ENCODE data around the gene JOSD1. TPM values are rescaled to one million over a fixed set of nuclear protein-coding genes. Genes with fewer than 3 reads are reported as not detected.
A peak's percentile ranks its signal among the peaks of the same experiment; 100 is the strongest.
"Not testable (repeated sequence)": the region's sequence is repeated elsewhere in the genome, so short reads cannot be mapped to it uniquely, and the experiment has no call there.

JOSD1 gene
- total and polyA plus RNA-seq, 5 donors from 2014 or later, result 8.7 to 205 (median 11.1) TPM

DNA sequence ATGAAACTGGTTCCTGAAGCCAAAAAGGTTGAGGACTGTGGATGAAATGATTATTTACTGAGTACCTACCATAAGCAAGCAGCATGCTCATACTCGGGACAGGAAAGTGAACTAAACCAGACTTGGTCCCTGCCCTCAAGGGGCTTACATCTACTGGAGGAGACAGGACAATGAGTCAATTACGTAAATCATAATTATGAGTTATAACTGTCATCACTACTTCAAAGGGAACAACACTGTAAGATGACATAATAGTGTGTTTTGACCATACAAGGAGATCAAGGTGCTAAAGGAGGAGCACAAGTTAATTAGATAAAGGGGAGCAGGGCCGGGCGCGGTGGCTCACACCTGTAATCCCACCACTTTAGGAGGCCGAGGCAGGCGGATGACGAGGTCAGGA lies 47.0 kb downstream of the JOSD1 start:
- Mint-ChIP-seq H3K27ac (no peak overlapping the region), H3K4me3 (peak overlapping the region; percentile 17 to 74 (median 44)), H3K9me3 (no peaks in the 10 kb centered on the region), H3K27me3 (peaks cover 4% of the 10 kb centered on the region), H3K36me3 (no peaks in the 10 kb centered on the region), H3K4me1 (peaks cover 7 to 31% (median 17%) of the 10 kb centered on the region in 4 donors)
- Histone ChIP-seq H3K9me3 (ENCODE audit: control insufficient read depth in 2 of 2, low read length in 2 of 2) (no peaks in the 10 kb centered on the region), H3K27ac (ENCODE audit: insufficient read depth, low read length, poor library complexity, severe bottlenecking) (no peak overlapping the region), H3K36me3 (ENCODE audit: control insufficient read depth, insufficient read depth, low read length) (no peaks in the 10 kb centered on the region), H3K4me3 (ENCODE audit: low read depth, low read length) (no peak overlapping the region), H3K4me1 (ENCODE audit: control insufficient read depth, insufficient read depth, low read length, poor library complexity, severe bottlenecking) (peaks cover 21% of the 10 kb centered on the region), H3K27me3 (ENCODE audit: control insufficient read depth, insufficient read depth, low read length) (no peaks in the 10 kb centered on the region)
- DNase-seq, result no peak
- ATAC-seq (ENCODE audit: low read depth in 2 of 2), result no peak

DNA sequence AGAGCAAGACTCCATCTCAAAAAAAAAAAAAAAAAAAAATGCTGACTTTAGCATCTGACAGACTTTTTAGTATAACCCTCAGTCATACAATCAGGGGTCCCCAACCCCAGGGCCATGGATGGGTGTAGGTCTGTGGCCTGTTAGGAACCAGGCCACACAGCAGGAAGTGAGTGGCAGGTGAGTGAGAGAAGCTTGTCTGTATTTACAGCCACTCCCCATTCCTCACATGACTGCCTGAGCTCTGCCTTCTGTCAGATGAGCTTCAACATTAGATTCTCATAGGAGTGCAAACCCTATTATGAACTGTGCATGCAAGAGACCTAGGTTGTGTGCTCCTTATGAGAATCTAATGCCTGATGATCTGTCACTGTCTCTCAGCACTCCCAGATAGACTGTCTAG lies 47.9 kb downstream of the JOSD1 start:
- peaks cover 17% of the 10 kb centered on the region for H3K4me1 ChIP-seq (ENCODE audit: control insufficient read depth, insufficient read depth, low read length, poor library complexity, severe bottlenecking)
- H3K4me3 Mint-ChIP-seq, result no peak overlapping the region
- DNase-seq, result peak in 1 of 3 donors; percentile 58
- no peaks in the 10 kb centered on the region for H3K9me3 ChIP-seq (ENCODE audit: control insufficient read depth in 2 of 2, low read length in 2 of 2)
- H3K4me1 Mint-ChIP-seq, result peaks cover 5 to 23% (median 15%) of the 10 kb centered on the region in 4 donors
- H3K27me3 ChIP-seq (ENCODE audit: control insufficient read depth, insufficient read depth, low read length), result no peaks in the 10 kb centered on the region
- H3K27me3 Mint-ChIP-seq, result peaks cover 4% of the 10 kb centered on the region
- H3K4me3 ChIP-seq (ENCODE audit: low read depth, low read length), result no peak overlapping the region
- ATAC-seq (ENCODE audit: low read depth in 2 of 2), result no peak
- no peak overlapping the region for H3K27ac Mint-ChIP-seq
- no peaks in the 10 kb centered on the region for H3K9me3 Mint-ChIP-seq
- H3K27ac ChIP-seq (ENCODE audit: insufficient read depth, low read length, poor library complexity, severe bottlenecking), result no peak overlapping the region
- no peaks in the 10 kb centered on the region for H3K36me3 ChIP-seq (ENCODE audit: control insufficient read depth, insufficient read depth, low read length)
- H3K36me3 Mint-ChIP-seq, result no peaks in the 10 kb centered on the region

DNA sequence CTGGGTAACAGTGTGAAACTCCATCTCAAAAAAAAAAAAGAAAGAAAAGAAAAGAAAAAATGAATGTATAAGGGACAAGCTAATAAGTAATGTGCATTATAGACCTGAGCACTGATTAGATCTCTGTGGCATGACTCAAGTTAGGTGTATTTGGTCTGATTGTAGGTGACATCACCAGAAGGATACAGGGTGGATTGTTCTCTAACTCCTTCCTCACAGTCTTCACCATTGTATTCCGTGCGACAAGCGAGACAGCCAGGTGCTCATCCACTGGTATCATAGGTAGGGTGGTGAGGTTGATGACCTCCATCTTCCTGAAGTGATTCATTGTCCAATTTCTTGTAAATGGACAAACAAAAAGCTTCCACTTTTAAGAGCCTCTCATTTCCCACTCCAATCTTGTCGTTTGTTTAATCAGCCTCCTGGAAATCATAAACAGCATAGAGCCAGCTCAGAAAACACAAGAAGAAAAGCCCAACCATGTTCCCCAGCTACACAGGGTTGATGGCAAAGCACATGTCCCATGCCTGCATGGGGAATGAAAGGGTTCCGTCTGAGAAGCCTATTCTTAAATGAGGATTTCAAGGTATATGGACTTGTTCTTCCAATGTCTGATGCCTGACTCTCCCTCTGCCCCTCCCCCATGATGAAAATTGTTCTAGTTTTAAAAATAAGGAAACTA lies 50.8 kb downstream of the JOSD1 start:
- no peak overlapping the region for H3K4me3 ChIP-seq (ENCODE audit: low read depth, low read length)
- H3K27ac ChIP-seq (ENCODE audit: insufficient read depth, low read length, poor library complexity, severe bottlenecking), result no peak overlapping the region
- H3K36me3 ChIP-seq (ENCODE audit: control insufficient read depth, insufficient read depth, low read length), result no peaks in the 10 kb centered on the region
- ATAC-seq (ENCODE audit: low read depth in 2 of 2) (no peak), DNase-seq (no peak)
- H3K9me3 ChIP-seq (ENCODE audit: control insufficient read depth in 2 of 2, low read length in 2 of 2), result no peaks in the 10 kb centered on the region
- Mint-ChIP-seq H3K36me3 (no peaks in the 10 kb centered on the region), H3K27ac (no peak overlapping the region), H3K4me1 (peaks cover 0 to 4% (median 0%) of the 10 kb centered on the region in 4 donors), H3K27me3 (no peaks in the 10 kb centered on the region), H3K9me3 (no peaks in the 10 kb centered on the region), H3K4me3 (no peak overlapping the region)
- H3K4me1 ChIP-seq (ENCODE audit: control insufficient read depth, insufficient read depth, low read length, poor library complexity, severe bottlenecking), result no peaks in the 10 kb centered on the region
- H3K27me3 ChIP-seq (ENCODE audit: control insufficient read depth, insufficient read depth, low read length), result no peaks in the 10 kb centered on the region

DNA sequence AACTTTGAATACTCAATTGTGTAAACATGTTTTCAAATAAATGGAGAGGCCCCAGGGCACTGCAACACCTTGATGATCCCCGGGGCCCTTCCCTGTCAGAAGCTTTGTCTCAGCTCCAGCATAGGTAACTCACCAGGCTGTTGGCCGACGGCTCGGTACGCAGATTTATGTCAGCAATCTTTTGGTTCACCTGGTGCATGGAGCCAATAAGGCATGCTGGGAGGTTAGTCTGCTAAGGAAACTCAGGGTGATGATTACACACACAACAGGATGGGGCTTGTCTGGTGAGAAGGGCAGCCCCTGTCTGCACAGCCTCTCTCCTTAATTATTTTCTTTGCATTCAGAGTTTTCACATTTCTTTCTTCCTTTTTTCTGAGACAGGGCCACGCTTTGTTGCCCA lies 55.3 kb downstream of the JOSD1 start:
- H3K36me3 Mint-ChIP-seq, result no peaks in the 10 kb centered on the region
- H3K36me3 ChIP-seq (ENCODE audit: control insufficient read depth, insufficient read depth, low read length), result no peaks in the 10 kb centered on the region
- H3K27ac ChIP-seq (ENCODE audit: insufficient read depth, low read length, poor library complexity, severe bottlenecking), result no peak overlapping the region
- peaks cover 0 to 2% (median 0%) of the 10 kb centered on the region in 7 donors for H3K9me3 Mint-ChIP-seq
- ATAC-seq (ENCODE audit: low read depth in 2 of 2) (no peak), DNase-seq (no peak)
- no peak overlapping the region for H3K27ac Mint-ChIP-seq
- H3K27me3 Mint-ChIP-seq, result no peaks in the 10 kb centered on the region
- H3K4me1 ChIP-seq (ENCODE audit: control insufficient read depth, insufficient read depth, low read length, poor library complexity, severe bottlenecking), result no peaks in the 10 kb centered on the region
- no peaks in the 10 kb centered on the region for H3K9me3 ChIP-seq (ENCODE audit: control insufficient read depth in 2 of 2, low read length in 2 of 2)
- no peak overlapping the region for H3K4me3 Mint-ChIP-seq
- no peaks in the 10 kb centered on the region for H3K27me3 ChIP-seq (ENCODE audit: control insufficient read depth, insufficient read depth, low read length)
- H3K4me3 ChIP-seq (ENCODE audit: low read depth, low read length), result no peak overlapping the region
- peaks cover 0 to 4% (median 2%) of the 10 kb centered on the region in 4 donors for H3K4me1 Mint-ChIP-seq

DNA sequence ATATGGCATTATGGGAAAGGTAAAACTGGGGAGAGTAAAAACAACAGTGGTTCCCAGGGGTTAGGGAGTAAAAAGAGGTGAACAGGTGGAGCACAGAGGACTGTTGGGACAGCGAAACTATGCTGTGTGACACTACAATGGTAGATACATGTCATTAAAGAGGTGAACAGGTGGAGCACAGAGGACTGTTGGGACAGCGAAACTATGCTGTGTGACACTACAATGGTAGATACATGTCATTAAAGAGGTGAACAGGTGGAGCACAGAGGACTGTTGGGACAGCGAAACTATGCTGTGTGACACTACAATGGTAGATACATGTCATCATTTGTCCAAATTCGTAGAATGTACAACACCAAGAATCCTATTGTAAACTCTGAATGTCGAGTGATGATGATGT lies 56.5 kb downstream of the JOSD1 start:
- not testable (repeated sequence) for H3K4me1 Mint-ChIP-seq; H3K4me1 ChIP-seq (ENCODE audit: control insufficient read depth, insufficient read depth, low read length, poor library complexity, severe bottlenecking); H3K27me3 ChIP-seq (ENCODE audit: control insufficient read depth, insufficient read depth, low read length); H3K4me3 Mint-ChIP-seq; DNase-seq; H3K36me3 Mint-ChIP-seq; H3K9me3 Mint-ChIP-seq; H3K27ac Mint-ChIP-seq; H3K36me3 ChIP-seq (ENCODE audit: control insufficient read depth, insufficient read depth, low read length); H3K9me3 ChIP-seq (ENCODE audit: control insufficient read depth in 2 of 2, low read length in 2 of 2); H3K27me3 Mint-ChIP-seq; H3K27ac ChIP-seq (ENCODE audit: insufficient read depth, low read length, poor library complexity, severe bottlenecking); H3K4me3 ChIP-seq (ENCODE audit: low read depth, low read length)
- ATAC-seq (ENCODE audit: low read depth in 2 of 2), result peak; percentile 45 to 50

DNA sequence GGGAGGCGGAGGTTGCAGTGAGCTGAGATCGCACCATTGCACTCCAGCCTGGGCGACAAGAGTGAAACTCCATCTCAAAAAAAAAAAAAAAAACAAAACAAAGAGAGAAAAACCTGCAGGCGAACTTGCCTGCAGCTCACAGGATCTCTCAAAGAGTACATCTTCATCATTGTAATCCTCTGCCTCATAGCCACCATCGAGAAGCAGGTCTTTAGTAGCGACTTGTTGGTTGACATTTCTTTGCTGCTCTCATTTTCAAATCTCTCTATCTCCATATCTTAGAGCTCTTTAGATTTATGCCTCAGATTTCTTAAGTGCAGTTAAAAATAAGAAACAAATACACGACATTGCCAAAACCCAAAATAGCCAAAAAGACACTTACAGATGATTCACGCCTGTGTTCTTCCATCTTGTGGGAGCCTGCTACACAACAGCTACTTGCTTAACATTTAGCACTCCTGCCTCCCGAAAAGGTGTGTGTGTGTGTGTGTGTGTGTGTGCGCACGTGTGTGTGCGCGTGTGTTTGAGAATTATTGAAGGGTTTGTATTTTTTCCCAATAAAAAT lies 59.2 kb downstream of the JOSD1 start:
- peaks cover 0 to 2% (median 0%) of the 10 kb centered on the region in 7 donors for H3K9me3 Mint-ChIP-seq
- DNase-seq, result no peak
- no peak for ATAC-seq (ENCODE audit: low read depth in 2 of 2)
- Histone ChIP-seq H3K27ac (ENCODE audit: insufficient read depth, low read length, poor library complexity, severe bottlenecking) (no peak overlapping the region), H3K4me3 (ENCODE audit: low read depth, low read length) (no peak overlapping the region), H3K36me3 (ENCODE audit: control insufficient read depth, insufficient read depth, low read length) (no peaks in the 10 kb centered on the region), H3K27me3 (ENCODE audit: control insufficient read depth, insufficient read depth, low read length) (no peaks in the 10 kb centered on the region), H3K9me3 (ENCODE audit: control insufficient read depth in 2 of 2, low read length in 2 of 2) (no peaks in the 10 kb centered on the region), H3K4me1 (ENCODE audit: control insufficient read depth, insufficient read depth, low read length, poor library complexity, severe bottlenecking) (no peaks in the 10 kb centered on the region)
- H3K27me3 Mint-ChIP-seq, result peaks cover 4% of the 10 kb centered on the region
- no peaks in the 10 kb centered on the region for H3K36me3 Mint-ChIP-seq
- H3K27ac Mint-ChIP-seq, result no peak overlapping the region
- H3K4me3 Mint-ChIP-seq, result no peak overlapping the region
- H3K4me1 Mint-ChIP-seq, result peaks cover 0 to 4% (median 0%) of the 10 kb centered on the region in 4 donors

DNA sequence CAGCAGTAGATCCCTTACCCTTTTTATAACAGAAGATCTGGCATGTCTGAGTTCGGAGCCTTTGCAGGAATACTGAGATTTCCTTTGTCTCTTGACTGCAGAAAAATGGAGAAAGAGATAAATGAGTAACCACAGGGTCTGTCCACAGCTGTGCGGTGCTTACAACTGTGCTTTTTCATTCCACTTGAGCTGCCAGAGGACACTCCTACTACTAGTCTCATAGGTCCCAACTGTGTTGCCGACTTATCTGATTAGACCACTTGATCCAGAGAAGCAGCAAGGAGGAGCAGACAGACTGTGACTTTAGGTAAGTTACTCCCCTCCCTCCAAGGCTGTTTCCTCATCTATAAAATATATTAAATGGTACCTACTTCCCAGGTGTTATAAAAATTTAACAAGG lies 62.0 kb downstream of the JOSD1 start:
- H3K36me3 Mint-ChIP-seq, result no peaks in the 10 kb centered on the region
- H3K36me3 ChIP-seq (ENCODE audit: control insufficient read depth, insufficient read depth, low read length), result no peaks in the 10 kb centered on the region
- peaks cover 8% of the 10 kb centered on the region for H3K27me3 Mint-ChIP-seq

DNA sequence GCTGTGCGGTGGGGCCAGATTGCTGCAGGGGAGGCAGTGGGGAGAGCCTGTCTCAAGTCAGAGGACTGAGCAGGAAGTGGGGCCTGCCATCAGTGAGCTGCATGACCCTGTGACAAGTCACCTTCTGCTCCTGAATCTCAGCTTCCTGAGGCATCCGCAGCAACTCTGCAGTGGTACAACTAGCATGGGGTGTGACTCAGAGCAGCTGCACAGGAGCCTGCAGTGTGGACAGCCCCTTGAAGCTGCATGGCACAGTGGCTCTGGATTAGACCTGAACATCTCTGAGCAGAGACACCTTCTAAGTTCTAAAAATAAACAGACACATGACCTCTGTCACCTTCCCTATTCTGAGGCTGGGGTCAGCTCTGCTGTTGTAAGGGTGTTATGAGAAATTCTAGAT lies 62.5 kb downstream of the JOSD1 start:
- peaks cover 8% of the 10 kb centered on the region for H3K27me3 Mint-ChIP-seq
- H3K27me3 ChIP-seq (ENCODE audit: control insufficient read depth, insufficient read depth, low read length), result no peaks in the 10 kb centered on the region
- H3K36me3 Mint-ChIP-seq, result no peaks in the 10 kb centered on the region
- H3K9me3 ChIP-seq (ENCODE audit: control insufficient read depth in 2 of 2, low read length in 2 of 2), result no peaks in the 10 kb centered on the region
- H3K27ac ChIP-seq (ENCODE audit: insufficient read depth, low read length, poor library complexity, severe bottlenecking), result no peak overlapping the region
- H3K27ac Mint-ChIP-seq, result peak overlapping the region in 1 of 3 donors; percentile 44
- no peaks in the 10 kb centered on the region for H3K4me1 ChIP-seq (ENCODE audit: control insufficient read depth, insufficient read depth, low read length, poor library complexity, severe bottlenecking)
- peaks cover 0 to 4% (median 0%) of the 10 kb centered on the region in 4 donors for H3K4me1 Mint-ChIP-seq
- no peaks in the 10 kb centered on the region for H3K36me3 ChIP-seq (ENCODE audit: control insufficient read depth, insufficient read depth, low read length)
- no peak for ATAC-seq (ENCODE audit: low read depth in 2 of 2)
- no peak overlapping the region for H3K4me3 ChIP-seq (ENCODE audit: low read depth, low read length)
- H3K9me3 Mint-ChIP-seq, result peaks cover 0 to 2% (median 0%) of the 10 kb centered on the region in 7 donors
- no peak overlapping the region for H3K4me3 Mint-ChIP-seq
- no peak for DNase-seq

More for the DNA sequence above, 62.0 kb downstream of the JOSD1 start:
- H3K27me3 ChIP-seq (ENCODE audit: control insufficient read depth, insufficient read depth, low read length), result no peaks in the 10 kb centered on the region
- H3K9me3 ChIP-seq (ENCODE audit: control insufficient read depth in 2 of 2, low read length in 2 of 2), result no peaks in the 10 kb centered on the region
- Mint-ChIP-seq H3K4me3 (no peak overlapping the region), H3K4me1 (peaks cover 0 to 4% (median 0%) of the 10 kb centered on the region in 4 donors), H3K27ac (no peak overlapping the region), H3K9me3 (peaks cover 0 to 2% (median 0%) of the 10 kb centered on the region in 7 donors)
- no peak for DNase-seq
- ATAC-seq (ENCODE audit: low read depth in 2 of 2), result no peak
- no peak overlapping the region for H3K4me3 ChIP-seq (ENCODE audit: low read depth, low read length)
- H3K4me1 ChIP-seq (ENCODE audit: control insufficient read depth, insufficient read depth, low read length, poor library complexity, severe bottlenecking), result no peaks in the 10 kb centered on the region
- H3K27ac ChIP-seq (ENCODE audit: insufficient read depth, low read length, poor library complexity, severe bottlenecking), result no peak overlapping the region

Measured in CD4-positive, CD25-positive, alpha-beta regulatory T cell (primary cell).